ENCODE measurements around the gene TLCD2.
"Not testable (repeated sequence)": the region's sequence is repeated elsewhere in the genome, so short reads cannot be mapped to it uniquely, and the experiment has no call there.

The TLCD2 gene, protein sequence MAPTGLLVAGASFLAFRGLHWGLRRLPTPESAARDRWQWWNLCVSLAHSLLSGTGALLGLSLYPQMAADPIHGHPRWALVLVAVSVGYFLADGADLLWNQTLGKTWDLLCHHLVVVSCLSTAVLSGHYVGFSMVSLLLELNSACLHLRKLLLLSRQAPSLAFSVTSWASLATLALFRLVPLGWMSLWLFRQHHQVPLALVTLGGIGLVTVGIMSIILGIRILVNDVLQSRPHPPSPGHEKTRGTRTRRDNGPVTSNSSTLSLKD

DNA sequence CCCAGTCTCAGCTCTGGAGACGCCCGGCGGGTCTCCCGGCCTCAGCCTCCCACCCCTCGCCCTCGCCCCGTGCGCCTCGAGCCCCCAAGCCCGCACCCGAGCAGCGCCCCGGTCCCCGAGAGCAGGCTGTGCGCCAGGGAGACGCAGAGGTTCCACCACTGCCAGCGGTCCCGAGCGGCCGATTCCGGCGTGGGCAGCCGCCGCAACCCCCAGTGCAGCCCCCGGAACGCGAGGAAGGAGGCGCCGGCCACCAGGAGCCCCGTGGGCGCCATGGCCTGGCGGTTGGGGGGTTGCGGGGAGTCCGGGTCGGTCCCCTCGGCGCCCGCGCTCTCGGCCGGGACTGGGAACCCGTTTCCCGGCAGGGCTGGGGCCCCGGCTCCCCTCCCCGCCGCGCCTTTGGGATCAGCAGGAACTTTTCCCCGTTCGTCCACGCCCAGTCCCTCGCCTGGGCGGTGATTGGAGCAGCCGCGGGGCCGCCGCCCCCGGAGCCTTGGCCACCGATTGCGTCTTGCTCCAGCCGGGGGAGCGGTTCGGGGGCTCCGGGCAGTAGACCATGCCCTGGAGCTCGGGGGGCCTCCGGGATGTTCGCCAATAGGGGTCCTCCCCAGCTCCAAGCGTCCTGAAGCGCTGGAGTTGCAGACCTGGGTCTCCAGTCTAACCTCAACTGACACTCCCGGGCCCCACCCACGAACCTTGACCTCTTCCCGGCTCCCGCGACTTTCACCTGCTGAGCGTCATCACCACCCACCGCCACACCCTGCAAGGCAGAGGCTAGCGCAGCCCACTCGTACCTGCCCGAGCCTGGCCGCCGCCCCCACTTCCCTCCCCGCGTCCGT lies at the start of gene TLCD2:
TLCD2 (minus strand) TSS at position 407 of the 836 bp plus-strand sequence; CDS start at position 272, 135 bp downstream.
- no peak for DNase-seq

DNA sequence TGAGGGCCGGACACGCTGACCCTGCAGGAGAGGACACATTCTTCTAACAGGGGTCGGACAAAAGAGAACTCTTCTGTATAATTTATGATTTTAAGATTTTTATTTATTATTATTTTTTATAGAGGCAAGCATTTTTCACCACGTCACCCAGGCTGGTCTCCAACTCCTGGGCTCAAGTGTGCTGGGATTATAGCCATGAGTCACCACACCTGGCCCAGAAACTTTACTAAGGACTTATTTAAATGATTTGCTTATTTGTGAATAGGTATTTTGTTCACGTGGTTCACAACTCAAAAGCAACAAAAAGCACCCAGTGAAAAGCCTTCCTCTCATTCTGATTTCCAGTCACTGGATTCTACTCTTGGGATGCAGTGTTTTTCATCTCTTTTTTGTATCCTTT lies 49.4 kb upstream of the TLCD2 start:
- DNase-seq = no peak

DNA sequence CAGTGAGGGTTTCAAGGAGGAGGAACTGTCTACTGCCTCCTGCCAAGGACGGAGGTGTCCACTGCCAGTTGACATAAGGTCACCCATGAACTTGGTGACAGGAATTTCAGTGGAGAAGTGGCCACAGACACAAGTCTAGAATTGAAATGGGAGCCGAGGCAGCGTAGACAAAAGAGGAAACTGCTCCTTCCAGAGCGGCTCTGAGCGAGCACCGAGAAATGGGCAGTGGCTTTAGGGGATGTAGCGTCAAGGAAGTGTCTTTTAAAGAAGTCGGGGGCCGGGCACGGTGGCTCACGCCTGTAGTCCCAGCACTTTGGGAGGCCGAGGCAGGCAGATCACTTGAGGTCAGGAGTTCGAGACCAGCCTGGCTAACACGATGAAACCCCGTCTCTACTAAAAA lies 48.6 kb upstream of the TLCD2 start:
- no peak for DNase-seq

DNA sequence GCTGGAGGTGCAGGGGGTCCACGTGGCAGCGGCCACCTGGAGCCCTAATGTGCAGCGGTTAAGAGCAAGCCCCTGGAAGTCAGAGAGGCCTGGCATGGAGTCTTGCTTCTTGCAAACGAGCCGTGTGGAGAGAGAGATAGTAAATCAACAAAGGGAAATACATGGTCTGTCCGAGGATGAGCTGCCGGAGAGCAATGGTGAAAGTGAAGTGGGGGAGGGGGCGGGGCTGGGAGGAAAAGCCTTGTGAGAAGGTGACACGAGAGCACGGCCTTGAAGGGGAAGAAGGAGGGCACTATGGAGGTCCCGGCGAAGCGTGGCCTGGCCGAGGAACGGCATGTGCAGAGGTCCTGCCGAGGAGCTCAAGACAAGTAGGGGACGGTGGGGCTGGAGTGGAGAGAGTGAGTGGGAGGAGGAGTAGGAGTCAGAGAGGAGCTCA lies 45.7 kb upstream of the TLCD2 start:
- DNase-seq = no peak

DNA sequence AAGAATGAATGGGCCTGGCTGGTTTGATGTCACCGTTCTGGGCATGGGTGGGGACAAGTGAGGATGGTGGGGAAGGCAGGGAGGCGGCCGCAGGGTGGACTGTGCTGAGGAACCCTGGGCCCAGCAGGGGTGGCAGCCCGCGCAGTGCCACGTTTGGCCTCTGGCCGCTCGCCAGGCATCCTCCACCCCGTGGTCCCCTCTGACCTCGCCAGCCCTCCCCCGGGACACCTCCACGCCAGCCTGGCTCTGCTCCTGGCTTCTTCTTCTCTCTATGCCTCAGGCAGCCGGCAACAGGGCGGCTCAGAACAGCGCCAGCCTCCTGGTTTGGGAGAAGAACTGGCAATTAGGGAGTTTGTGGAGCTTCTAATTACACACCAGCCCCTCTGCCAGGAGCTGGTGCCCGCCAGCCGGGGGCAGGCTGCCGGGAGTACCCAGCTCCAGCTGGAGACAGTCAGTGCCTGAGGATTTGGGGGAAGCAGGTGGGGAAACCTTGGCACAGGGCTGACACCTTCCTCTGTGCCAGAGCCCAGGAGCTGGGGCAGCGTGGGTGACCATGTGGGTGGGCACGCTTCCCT lies 45.2 kb upstream of the TLCD2 start:
- DNase-seq = no peak

DNA sequence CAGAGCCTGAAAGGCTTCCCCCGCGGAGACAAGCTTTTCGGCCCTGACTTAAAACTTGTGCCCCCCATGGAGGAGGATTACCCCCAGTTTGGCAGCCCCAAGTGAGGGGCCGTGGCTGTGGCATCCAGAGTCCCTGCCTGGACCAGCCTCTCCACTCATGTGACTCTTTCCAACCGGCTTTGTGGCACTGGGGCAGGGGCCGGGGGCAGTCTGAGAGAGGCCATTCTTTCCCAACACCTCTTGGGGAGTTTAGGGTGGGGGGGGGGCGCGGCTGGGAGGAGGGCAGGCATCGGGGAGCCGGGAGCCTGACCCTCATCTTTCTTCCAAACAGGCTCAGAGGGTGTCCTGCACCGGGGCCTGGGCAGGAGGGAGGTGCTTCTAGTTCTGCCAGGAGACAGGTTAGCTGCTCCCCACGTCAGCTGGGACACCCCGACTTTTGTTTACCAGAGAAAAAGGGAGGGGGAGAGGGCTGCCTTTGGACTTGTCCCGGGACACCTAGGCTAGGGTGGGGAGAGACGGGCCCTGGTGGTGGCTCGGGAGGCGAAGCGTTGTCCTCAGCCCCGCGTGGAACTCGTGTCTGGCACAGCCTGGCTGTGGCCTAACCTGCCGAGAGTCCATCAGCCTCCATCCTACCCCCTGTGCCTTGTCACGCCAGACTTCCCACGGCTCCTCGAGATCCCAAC lies 44.4 kb upstream of the TLCD2 start:
- DNase-seq = no peak

DNA sequence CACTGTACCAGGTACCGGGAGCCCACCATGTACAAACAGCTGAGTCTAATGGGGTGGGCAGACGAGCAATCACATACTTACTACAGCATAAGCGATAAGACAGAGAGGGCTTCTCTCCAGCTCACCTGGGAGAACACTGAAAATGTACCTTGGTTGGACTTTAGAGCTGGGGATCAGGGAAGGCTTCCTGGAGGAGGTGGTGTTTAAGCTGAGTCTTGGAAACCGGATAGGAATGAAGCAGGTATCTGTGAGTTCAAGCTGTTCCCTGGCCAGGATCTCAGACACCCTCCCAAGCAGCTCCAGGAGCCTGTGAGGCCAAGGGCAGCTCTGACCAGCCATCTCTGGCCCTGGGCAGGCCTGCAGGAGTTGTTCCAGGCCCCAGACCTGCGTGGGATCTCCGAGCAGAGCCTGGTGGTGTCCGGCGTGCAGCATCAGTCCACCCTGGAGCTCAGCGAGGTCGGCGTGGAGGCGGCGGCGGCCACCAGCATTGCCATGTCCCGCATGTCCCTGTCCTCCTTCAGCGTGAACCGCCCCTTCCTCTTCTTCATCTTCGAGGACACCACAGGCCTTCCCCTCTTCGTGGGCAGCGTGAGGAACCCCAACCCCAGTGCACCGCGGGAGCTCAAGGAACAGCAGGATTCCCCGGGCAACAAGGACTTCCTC lies 43.7 kb upstream of the TLCD2 start:
- DNase-seq = no peak

DNA sequence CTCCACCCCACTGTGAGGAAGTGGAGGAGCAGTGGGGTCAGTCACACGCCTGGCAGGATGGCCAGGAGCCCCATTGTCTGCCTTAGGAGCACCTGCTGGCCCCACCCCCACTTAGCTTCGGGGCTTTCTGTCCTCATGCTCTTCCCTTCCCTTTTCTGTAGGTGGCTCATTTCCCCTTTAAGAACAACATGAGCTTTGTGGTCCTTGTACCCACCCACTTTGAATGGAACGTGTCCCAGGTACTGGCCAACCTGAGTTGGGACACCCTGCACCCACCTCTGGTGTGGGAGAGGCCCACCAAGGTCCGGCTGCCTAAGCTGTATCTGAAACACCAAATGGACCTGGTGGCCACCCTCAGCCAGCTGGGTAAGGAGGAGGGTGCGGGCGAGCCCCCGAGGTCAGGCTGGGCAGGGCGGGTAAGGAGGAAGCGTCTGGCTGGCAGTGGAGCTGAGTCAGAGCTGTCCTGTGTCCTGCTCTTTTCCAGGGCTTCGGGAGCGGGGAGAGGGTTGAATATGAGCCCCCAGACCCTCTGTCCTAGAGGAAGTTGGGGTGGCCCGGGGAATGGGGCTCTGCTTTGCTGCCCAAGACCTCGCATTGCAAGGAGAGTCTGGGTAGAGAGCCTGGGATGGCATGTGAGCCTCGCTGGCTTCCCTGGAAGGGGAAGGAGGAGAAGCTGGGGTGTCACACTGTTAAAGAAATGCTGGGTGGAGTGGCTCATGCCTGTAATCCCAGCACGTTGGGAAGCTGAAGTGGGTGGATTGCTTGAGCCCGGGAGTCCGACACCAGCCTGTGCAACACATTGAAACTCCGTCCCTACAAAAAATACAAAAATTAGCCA lies 42.5 kb upstream of the TLCD2 start:
- no peak for DNase-seq

DNA sequence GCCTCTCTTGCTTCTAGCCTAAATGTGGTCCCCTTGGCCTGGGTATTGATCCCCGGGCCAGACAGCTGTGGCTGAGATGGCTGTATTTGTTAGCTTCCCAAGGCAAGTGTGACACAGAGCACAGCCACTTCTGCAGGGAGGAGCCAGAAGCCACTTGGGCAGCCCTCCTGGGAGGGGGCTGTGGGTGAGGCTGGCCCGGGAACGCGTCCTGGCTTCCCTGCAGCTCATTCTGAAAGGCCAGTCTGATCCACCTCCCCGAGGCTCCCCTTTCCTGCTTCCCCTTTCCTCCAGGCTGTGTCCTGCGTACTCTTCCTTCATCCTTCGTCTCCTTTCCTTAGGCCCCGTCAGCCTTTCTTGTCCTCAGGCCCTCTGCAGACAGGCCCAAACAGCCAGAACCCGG lies 40.5 kb upstream of the TLCD2 start:
- no peak for DNase-seq

DNA sequence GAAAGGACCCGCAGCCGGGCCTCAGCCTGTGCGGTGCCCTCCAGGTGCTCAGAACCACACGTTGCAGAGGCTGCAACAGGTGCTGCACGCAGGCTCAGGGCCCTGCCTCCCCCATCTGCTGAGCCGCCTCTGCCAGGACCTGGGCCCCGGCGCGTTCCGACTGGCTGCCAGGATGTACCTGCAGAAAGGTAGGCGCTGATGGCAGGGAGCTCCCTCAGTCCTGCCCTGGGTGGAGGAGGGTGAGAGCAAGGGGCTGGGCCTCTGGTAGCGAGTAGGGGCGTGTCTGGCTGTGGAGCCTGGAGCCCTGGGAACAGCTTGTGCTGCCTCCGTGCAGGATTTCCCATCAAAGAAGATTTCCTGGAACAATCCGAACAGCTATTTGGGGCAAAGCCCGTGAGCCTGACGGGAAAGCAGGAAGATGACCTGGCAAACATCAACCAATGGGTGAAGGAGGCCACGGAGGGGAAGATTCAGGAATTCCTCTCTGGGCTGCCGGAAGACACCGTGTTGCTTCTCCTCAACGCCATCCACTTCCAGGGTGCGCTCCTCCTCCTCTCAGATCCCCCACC lies 36.9 kb upstream of the TLCD2 start:
- DNase-seq = no peak

DNA sequence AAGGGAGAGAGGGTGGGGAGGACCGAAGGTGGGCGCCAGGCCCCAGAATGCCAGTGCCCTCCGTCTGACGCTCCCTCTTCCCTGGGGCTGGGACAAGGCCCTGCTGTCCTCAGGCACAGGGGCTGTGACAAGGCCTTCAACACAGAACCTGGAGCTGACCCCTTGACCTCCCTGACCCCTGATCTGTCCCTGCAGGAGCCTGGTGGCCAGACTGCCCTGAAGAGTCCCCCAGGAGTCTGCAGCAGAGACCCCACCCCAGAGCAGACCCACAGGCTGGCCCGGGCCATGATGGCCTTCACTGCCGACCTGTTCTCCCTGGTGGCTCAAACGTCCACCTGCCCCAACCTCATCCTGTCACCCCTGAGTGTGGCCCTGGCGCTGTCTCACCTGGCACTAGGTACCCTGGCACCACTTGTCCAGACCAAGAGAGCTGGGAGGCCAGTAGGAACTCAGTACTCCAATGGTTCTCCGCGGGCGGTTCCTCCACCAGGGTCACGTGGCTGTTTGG lies 35.4 kb upstream of the TLCD2 start:
- no peak for DNase-seq

DNA sequence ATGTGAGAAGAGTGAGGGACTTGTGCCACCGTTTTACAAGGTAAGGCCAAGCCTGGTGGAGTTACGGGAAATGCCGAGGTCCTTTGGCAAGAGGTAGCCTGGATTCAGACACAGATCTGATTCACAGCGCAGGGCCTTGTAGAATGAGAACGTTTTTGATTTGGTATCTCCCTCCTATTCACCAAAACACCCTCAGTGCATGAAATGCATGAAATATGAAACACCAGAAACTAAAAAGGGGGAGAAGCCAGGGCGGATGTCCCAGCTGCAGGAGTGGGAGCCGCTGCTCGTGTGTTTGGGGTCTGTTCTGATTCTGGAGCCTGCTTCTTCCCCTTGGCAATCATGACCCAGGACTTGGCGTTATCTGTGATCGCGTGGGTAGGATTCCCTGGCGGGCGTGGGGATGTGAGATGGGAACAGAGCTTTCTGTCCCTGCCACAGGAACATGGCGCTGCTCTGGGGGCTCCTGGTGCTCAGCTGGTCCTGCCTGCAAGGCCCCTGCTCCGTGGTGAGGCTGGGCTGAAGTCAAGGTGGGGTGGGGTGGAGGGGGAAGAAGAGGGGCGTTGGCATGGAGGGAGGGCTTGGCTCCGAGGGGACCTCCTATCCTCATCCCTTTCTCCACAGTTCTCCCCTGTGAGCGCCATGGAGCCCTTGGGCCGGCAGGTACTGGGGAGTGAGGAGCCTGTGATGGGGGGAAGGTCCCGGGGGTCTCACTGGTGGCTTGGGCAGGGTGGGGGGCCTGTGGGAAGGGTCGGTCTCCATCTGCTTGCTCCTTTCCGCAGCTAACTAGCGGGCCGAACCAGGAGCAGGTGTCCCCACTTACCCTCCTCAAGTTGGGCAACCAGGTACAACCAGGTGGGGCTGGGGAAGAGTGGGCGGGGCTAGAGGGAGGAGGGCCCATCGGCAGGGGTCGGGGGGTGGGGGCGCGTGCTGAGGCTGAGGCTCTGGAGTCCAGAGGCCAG lies 34.7 kb upstream of the TLCD2 start:
- DNase-seq = no peak

DNA sequence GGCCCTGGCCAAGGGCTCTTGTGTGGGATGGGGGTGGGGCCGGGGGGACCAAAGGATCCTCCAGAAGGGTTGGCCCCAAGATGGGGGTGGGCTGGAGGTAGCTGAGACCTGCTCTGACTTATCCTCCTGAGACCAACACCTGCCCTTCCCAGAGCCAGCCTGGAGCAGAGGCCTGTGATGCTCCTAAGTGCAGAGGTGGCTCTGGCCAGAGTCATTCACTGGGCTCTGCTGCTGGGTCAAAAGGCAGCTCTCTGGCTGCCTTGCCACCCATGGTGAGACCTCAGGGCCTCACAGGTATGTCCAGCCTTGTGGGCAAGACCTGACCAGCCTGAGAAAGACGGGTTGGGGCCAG lies 32.9 kb upstream of the TLCD2 start:
- no peak for DNase-seq

DNA sequence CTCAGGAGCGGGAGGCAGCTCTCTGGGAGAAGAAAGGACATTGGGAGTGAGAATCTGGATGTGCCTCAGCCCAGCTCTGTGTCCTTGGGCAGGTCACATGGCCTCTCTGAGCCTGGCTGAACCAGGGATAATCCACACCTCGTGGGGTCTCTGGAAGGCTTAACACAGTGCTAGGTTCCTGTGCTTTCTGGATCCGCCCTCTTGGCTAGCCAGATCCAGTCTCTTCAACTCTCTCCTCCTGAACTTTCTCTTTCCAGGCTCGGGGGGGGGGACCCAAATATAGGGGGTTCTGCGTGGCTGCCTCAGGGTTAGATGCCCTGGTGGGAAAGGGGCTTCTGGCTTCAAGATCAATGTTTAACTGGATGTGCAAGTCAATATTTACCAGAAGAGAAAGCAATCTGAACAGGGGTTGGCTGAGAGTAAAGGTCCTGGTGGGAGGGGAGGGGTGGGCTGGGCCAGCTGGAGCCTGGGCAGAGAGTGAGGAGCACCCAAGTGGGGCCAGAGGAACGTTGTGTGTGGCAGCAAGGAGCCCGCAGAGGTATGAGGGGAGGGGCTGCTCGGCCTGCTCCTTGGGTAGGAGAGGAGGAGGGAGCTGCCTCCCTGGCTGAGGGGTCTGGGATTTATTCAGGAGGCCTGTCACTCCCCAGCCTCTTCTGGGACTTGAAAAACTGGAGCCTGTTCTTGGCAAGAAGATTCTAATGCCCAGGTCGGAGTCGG lies 32.4 kb upstream of the TLCD2 start, which contains the start of gene SERPINF2:
SERPINF2 (plus strand) TSS at position 501 of the 717 bp plus-strand sequence. CDS start 2,125 bp downstream, outside the sequence.
- DNase-seq = no peak

DNA sequence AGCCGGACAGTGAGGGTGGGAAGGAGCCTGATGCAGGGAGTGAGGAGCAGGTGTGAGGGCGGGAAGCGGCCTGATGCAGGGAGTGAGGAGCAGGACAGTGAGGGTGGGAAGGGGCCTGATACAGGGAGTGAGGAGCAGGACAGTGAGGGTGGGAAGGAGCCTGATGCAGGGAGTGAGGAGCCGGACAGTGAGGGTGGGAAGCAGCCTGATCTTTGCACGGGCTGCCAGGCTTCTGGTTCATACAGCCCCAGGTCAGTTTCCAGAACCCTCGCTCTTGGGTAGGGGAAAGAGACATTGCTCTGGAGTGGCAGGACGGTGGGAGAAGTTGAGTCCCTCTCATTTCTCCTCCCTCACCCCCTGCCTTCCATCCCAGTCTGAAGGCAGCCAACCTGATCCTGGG lies 31.7 kb upstream of the TLCD2 start:
- not testable (repeated sequence) for DNase-seq

DNA sequence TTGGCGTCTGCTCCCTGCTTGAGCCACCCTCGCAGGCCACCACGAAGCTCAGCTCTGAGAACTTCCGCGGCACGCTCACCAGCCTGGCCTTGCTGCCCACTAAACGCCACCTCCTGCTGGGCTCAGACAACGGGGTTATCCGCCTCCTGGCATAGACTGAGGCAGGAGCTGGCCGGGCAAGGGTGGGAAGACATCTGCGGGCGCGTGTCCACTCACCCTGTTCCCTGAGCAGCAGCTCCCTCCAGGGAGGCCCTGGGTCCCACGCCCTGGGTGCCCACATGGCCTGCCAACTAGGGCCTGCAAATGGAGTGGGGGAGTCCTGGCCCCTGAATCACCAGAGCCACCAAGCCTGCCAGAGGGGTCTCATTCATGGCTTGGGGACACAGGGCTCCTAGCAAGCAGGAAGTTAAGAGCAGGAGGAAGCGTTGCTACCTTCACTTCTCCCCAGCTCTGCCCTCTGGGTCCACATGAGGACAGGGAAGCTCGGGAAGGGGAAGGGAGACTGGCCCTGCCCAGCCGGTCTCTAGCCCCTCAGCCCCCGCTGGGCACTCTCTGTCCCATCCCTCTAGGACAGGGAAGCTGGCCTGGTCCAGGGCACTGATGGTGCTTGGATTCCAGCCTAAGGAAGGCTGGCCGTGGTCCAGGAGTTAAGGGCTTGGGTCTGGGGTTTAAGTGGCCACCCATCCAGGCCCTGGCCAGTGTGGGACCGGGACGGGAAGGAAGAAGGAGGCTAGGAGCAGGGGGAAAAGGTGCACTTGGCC lies 27.5 kb upstream of the TLCD2 start:
- DNase-seq = no peak

DNA sequence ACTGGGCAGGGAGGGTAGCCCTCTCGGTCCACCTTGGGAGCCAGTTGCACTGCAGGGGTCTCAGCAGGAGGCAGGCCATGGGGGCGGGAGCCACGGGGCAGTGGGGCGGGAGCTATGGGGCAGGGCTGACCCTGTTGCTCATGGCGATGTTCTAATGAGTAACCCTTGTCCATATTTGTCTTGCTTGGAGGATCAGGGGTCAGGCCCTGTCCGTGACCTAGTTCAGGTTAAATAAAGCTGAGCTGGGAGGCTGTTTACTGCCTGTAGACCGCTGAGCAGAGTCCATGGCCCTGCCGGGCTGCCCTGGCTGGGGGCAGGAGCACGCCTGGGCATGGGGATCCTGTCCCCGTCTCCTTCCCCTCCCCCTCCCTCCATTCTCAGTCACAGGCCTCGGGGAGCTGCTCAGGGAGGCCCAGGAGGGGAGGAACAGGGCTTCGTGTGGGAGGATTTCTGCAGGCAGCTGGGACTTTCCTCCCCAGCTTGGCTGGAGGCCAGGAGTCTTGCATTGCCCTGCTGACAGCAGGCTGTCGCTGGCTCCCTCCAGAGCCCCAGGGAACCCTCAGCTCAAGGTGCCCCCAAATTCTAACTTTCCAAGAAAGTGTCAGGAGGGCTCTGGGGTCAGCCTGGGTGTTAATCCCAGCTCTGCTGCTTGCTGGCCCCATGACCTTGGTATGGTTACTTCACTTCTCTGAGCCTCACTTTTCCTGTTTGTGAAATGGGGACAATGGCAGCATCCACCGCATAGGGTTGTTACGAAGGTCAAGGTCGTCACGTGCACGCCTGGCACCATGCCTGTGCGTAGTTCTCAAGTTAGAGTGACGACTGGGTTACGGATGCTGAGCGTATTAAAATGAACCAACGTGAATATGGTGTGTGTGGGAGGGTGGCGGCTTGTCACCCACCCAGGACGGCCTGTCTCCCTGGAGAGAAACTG lies 26.4 kb upstream of the TLCD2 start:
- peak; percentile 66 for DNase-seq
